Left ventricle myocardium inferior (tissue), 1 donor: ENCODE results near the gene FGFBP2. TPM values are rescaled to one million over a fixed set of nuclear protein-coding genes. Genes with fewer than 3 reads are reported as not detected.

ENCODE experiments used
- DNase-seq: peaks from one replicate; pipeline ENCODE4 v3.0.0-alpha.2; 2020
- H3K27ac ChIP-seq: fragments of 200-600 bp; replicated peaks from 2 replicates; pipeline ENCODE4 v1.8.0; 2021
- H3K27me3 ChIP-seq: fragments of 200-600 bp; 2 replicates; pipeline ENCODE4 v1.8.0; 2021; ENCODE audit warnings: low read depth
- H3K36me3 ChIP-seq: fragments of 200-600 bp; 2 replicates; pipeline ENCODE4 v1.8.0; 2021
- H3K4me1 ChIP-seq: fragments of 200-600 bp; 2 replicates; pipeline ENCODE4 v1.8.0; 2021
- H3K4me3 ChIP-seq: fragments of 200-600 bp; 2 replicates; pipeline ENCODE4 v1.8.0; 2021; ENCODE audit warnings: mild to moderate bottlenecking, moderate library complexity
- H3K9me3 ChIP-seq: fragments of 200-600 bp; replicated peaks from 2 replicates; pipeline ENCODE4 v1.8.0; 2021
- intact Hi-C: fragments of 100-400 bp; cut with micrococcal nuclease; formaldehyde crosslinking; loops from one replicate; pipeline ENCODE4 v1.11.0; 2022
- total RNA-seq: library from RNA; stranded (reverse); fragmentation: NEBNext Ultra II Directional; extraction: Animal tissue kit (Norgen Biotek cat#: 25700); gene quantifications from one replicate; pipeline ENCODE4 v1.2.1, GENCODE V29; 2021
- TF ChIP-seq, protein P1 (sequence below): fragments of 200-600 bp; IDR thresholded peaks from 2 replicates; pipeline ENCODE4 v1.8.0; 2021; ENCODE audit warnings: antibody characterized with exemption, mild to moderate bottlenecking, borderline replicate concordance
- donor health status: DM: no; HTN: yes; CAD: no; lungs with severe emphysema.

The FGFBP2 gene
- total RNA-seq, 1 donor from 2014 or later: 1.2 TPM

DNA sequence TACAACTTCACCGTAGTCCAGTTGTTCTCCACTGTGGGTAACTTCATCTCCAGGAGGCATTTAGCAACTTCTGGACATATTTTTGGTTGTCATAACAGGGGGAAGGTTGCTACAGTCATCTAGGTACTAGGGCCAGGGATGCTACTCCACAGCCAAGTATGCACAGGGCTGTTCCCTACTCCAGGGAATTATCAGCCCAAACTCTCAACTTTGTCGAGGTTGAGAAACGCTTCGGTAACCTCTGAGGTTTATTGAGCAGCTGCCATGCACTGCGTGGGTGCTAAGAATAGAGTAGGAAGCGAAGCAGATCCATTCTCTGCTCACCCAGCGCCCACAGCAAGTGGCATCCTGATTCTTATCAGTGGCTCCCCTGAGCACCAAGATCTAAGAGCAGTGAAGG is 32.7 kb downstream of the FGFBP2 start:
- H3K36me3 ChIP-seq: no peaks in the 10 kb centered on the region
- H3K9me3 ChIP-seq: no peaks in the 10 kb centered on the region
- H3K27ac ChIP-seq: no peak overlapping the region
- DNase-seq: no peak
- TF ChIP-seq, protein P1, sequence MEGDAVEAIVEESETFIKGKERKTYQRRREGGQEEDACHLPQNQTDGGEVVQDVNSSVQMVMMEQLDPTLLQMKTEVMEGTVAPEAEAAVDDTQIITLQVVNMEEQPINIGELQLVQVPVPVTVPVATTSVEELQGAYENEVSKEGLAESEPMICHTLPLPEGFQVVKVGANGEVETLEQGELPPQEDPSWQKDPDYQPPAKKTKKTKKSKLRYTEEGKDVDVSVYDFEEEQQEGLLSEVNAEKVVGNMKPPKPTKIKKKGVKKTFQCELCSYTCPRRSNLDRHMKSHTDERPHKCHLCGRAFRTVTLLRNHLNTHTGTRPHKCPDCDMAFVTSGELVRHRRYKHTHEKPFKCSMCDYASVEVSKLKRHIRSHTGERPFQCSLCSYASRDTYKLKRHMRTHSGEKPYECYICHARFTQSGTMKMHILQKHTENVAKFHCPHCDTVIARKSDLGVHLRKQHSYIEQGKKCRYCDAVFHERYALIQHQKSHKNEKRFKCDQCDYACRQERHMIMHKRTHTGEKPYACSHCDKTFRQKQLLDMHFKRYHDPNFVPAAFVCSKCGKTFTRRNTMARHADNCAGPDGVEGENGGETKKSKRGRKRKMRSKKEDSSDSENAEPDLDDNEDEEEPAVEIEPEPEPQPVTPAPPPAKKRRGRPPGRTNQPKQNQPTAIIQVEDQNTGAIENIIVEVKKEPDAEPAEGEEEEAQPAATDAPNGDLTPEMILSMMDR: no peak
- intact Hi-C loops: no loop called here
- no peak overlapping the region for H3K4me3 ChIP-seq
- no peaks in the 10 kb centered on the region for H3K4me1 ChIP-seq
- peaks cover 64% of the 10 kb centered on the region for H3K27me3 ChIP-seq

DNA sequence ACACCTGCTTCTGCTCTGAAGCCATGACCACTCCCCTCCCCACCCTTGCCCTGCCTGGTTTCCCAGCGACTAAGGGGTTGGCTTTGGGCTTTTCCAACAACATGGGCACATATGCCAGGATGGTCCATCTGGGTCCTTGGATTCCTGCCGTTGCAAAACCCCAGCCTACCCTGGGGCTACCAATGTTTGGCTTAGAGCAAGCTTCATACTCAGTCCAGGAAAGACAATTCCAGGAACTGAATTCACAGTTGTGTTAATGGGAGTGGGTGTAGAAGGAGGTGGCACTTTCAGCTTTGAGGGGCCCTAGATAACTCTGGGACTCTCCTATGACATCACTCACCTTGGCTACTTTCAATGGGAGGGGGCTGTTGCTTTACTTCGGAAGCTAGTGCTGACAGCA is 33.4 kb downstream of the FGFBP2 start:
- DNase-seq: no peak
- no peak overlapping the region for H3K27ac ChIP-seq
- intact Hi-C loops: no loop called here
- no peaks in the 10 kb centered on the region for H3K9me3 ChIP-seq
- H3K27me3 ChIP-seq: peaks cover 60% of the 10 kb centered on the region
- TF ChIP-seq, protein P1: no peak
- H3K4me1 ChIP-seq: no peaks in the 10 kb centered on the region
- no peak overlapping the region for H3K4me3 ChIP-seq
- no peaks in the 10 kb centered on the region for H3K36me3 ChIP-seq

DNA sequence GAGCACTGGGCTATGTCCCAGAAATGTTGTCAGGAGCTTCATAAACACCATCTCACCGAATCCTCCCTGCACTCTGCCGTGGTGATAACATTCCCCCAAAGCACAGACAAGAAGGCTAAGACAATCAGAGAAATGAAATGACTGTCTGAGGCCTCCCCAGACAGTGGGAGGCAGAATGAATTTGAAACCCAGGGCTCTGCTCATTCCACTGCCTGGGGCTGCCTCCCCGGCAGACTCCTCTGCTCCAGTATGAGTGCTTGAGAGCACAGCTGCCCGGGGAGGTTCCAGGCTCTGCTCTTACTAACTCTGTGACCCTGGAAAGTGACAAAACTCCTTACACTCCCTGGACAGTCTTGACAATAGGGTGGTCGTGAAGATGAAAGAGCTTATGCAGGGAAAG is 34.1 kb downstream of the FGFBP2 start:
- Histone ChIP-seq H3K9me3 (no peaks in the 10 kb centered on the region), H3K4me1 (no peaks in the 10 kb centered on the region), H3K4me3 (no peak overlapping the region), H3K27me3 (peaks cover 65% of the 10 kb centered on the region), H3K36me3 (no peaks in the 10 kb centered on the region), H3K27ac (no peak overlapping the region)
- intact Hi-C loops: no loop called here
- DNase-seq: no peak
- TF ChIP-seq, protein P1: no peak

DNA sequence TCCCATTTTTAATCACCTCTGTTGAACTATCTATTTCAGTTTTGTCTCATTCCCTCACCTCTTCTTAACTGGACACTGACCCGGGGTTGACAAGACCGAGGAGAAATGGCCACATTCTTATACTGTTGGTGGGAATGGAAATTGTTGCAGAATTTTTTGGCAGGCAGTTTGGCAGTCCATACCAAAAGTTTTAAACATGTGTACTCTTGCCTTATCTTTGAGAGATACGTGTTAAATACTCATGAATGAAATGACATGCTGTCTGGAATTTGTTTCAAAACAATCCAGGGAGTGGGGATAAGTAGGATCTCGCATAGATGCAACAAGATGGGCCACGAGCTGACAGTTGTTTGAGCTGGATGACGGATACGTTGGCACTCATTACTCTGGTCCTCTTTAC is 36.5 kb downstream of the FGFBP2 start:
- no peak overlapping the region for H3K4me3 ChIP-seq
- no peak for DNase-seq
- H3K9me3 ChIP-seq: no peaks in the 10 kb centered on the region
- intact Hi-C loops: no loop called here
- no peaks in the 10 kb centered on the region for H3K4me1 ChIP-seq
- peaks cover 47% of the 10 kb centered on the region for H3K27me3 ChIP-seq
- TF ChIP-seq, protein P1: no peak
- no peaks in the 10 kb centered on the region for H3K36me3 ChIP-seq
- no peak overlapping the region for H3K27ac ChIP-seq

DNA sequence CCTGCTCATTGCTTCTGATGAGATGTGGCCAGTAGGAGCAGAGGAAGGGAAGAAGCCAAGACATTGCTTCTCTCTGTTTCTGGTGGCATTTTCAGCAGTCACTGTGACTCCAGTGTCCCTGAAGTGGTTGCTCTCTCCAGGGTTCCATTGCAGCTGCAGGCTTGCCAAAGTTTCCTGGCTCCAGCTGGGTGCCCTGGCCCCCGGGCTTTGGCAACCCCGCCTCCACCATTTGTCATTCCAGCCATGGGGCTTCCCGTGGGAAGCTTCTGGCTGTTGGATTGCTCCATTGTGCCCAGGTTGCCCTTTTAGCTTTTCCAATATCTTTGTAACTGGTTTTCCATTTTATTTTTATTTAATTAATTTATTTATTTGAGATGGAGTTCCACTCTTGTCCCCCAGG is 37.1 kb downstream of the FGFBP2 start:
- Histone ChIP-seq H3K36me3 (no peaks in the 10 kb centered on the region), H3K4me3 (no peak overlapping the region), H3K4me1 (no peaks in the 10 kb centered on the region), H3K27ac (no peak overlapping the region), H3K9me3 (no peaks in the 10 kb centered on the region), H3K27me3 (peaks cover 45% of the 10 kb centered on the region)
- no peak for DNase-seq
- intact Hi-C loops: no loop called here
- TF ChIP-seq, protein P1: no peak

DNA sequence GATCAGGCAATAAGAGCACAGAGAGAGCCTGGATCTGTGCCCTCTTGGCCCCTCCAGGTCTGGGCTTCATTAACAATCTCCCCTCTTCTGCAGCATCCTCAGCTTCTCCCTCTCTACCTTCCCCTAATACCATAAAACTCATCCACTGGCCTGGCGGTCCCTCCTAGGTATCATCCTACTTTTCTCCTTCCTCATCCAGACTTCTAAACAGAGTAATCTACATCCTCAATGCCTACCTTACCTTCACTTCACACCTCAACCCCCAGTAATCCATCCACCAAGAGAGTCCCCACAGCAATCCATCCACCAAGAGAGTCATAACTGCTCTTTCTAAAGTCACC is 41.4 kb downstream of the FGFBP2 start:
- DNase-seq: no peak
- Histone ChIP-seq H3K4me3 (no peak overlapping the region), H3K27me3 (peaks cover 70% of the 10 kb centered on the region), H3K4me1 (no peaks in the 10 kb centered on the region), H3K27ac (no peak overlapping the region), H3K36me3 (no peaks in the 10 kb centered on the region), H3K9me3 (no peaks in the 10 kb centered on the region)
- intact Hi-C loops: no loop called here
- TF ChIP-seq, protein P1: no peak
